Spleen (tissue), 7 donors: ENCODE measurements around the gene LIPT1.

Experiments
- CTCF ChIP-seq, 11 experiments: fragments of 200-600 bp in 7 of 11; fragments of 450-650 bp in 4 of 11; sonication (generic) in 4 of 11; IDR thresholded peaks in 8 of 11; conservative IDR thresholded peaks in 3 of 11; 1 replicate in 7 of 11; 2 replicates in 4 of 11; pipeline versions ENCODE4 v1.4.0 to v1.8.0; 2016 to 2021; ENCODE audit warnings: antibody characterized with exemption in 11 of 11, inconsistent platforms in 4 of 11, mild to moderate bottlenecking in 1 of 11
- POLR2AphosphoS5 ChIP-seq, 3 donors: sonication (generic); formaldehyde crosslinking; IDR thresholded peaks; one replicate each; pipeline ENCODE4 v1.5.1; 2017; ENCODE audit warnings: antibody characterized with exemption in 3 of 3
- donor health status: DM: no; HTN: no; CAD: no; lungs with moderate emphysema.
- donor health status: DM: no; HTN: no; CAD: no.
- donor health status: DM: no; HTN: no; CAD: no.

GRCh38 chr2:99154643-99155536 lies at the start of gene LIPT1, which contains the start of gene TSGA10:
- TF ChIP-seq CTCF (IDR thresholded peaks at IDR 0.05 in 8 of 11, conservative IDR thresholded peaks at IDR 0.05 in 3 of 11) (peak in 4 of 11 experiments; percentile 14 to 39 (median 30)), POLR2AphosphoS5 (IDR thresholded peaks at IDR 0.05) (peak; percentile 97 to 98 (median 97))
